ENCODE measurements around the gene KCTD13. TPM values are rescaled to one million over a fixed set of nuclear protein-coding genes. Genes with fewer than 3 reads are reported as not detected.

The KCTD13 gene
- total and polyA plus RNA-seq, 4 donors, result 5.3 to 31.4 (median 22.9) TPM

DNA sequence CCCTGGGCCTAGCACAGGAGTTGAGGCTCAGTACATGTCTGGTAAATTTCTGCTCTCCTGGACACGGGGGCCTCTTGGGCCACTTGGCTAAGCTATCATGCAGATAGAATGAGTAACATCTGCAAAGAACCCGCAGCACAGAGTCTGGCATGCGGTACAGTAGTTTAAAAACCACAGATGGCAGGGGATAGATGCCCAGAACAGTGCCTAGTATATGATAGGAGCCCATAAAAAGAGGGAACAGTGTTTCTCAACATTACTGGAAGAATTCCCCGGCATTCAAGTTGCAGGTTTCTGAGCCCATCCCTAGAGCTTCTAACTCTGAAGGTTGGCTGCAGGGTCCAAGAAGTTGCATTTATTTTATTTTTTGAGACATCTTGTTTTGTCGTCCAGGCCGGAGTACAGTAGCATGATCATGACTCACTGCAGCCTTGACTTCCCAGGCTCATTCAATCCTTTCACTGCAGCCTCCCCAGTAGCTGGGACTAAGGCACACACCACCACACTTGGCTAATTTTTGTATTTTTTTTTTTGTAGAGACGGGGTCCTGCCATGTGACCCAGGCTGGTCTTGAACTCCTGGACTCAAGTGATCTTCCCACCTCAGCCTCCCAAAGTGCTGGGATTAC, 68.8 kb downstream of the KCTD13 start:
- Histone ChIP-seq H3K9me3 (ENCODE audit: control insufficient read depth, low read length) (no peaks in the 10 kb centered on the region), H3K4me1 (ENCODE audit: control insufficient read depth in 1 of 2, insufficient read depth in 2 of 2, low read length in 2 of 2) (peaks cover 0 to 2% of the 10 kb centered on the region in 2 donors), H3K4me3 (ENCODE audit: low read length in 2 of 2) (no peak overlapping the region), H3K36me3 (ENCODE audit: control insufficient read depth in 1 of 2, insufficient read depth in 2 of 2, low read length in 1 of 2) (no peaks in the 10 kb centered on the region), H3K27me3 (ENCODE audit: control insufficient read depth in 1 of 2, insufficient read depth in 2 of 2, low read length in 1 of 2) (no peaks in the 10 kb centered on the region), H3K27ac (ENCODE audit: low read depth in 1 of 2, low read length in 2 of 2) (no peak overlapping the region)
- WGBS, 2 donors, result 71 to 76% methylated on average over 7 of the region's 7 CpGs
- ATAC-seq (ENCODE audit: low FRiP score) (no peak), DNase-seq (no peak)
- intact Hi-C loops (cut with DNase I), result no loop called here

Other genes starting within 250 kb of the KCTD13 start
- 1 to 10 TPM; 1.6 to 4.4 TPM for gene QPRT, start 247.0 kb downstream of the KCTD13 start, total RNA-seq
- gene QPRT, start 247.0 kb downstream of the KCTD13 start, polyA plus RNA-seq, result 1 to 10 TPM in 1 of 2 donors, under 1 TPM in 1; 0.61 to 6.1 TPM
- gene C16orf54, start 180.2 kb downstream of the KCTD13 start, total RNA-seq, result 1 to 10 TPM; 2.6 to 3.1 TPM
- 1 to 10 TPM in 1 of 2 donors, under 1 TPM in 1; 0.28 to 1.1 TPM for gene C16orf54, start 180.2 kb downstream of the KCTD13 start, polyA plus RNA-seq
- gene ZG16, start 148.0 kb downstream of the KCTD13 start, total RNA-seq, result under 1 TPM in 1 of 2 donors, not detected in 1; 0.12 TPM
- 10 to 100 TPM in 1 of 2 donors, 1 to 10 TPM in 1; 4.3 to 23.9 TPM for gene ZG16, start 148.0 kb downstream of the KCTD13 start, polyA plus RNA-seq
- gene KIF22, start 135.5 kb downstream of the KCTD13 start, total RNA-seq, result 10 to 100 TPM in 1 of 2 donors, 1 to 10 TPM in 1; 7.4 to 13.0 TPM
- 10 to 100 TPM; 10.6 to 41.4 TPM for gene KIF22, start 135.5 kb downstream of the KCTD13 start, polyA plus RNA-seq
- gene MAZ, start 119.7 kb downstream of the KCTD13 start, total RNA-seq, result 100 to 1,000 TPM; 109 to 127 TPM
- gene MAZ, start 119.7 kb downstream of the KCTD13 start, polyA plus RNA-seq, result 100 to 1,000 TPM; 112 to 121 TPM
- 10 to 100 TPM; 10.9 to 30.6 TPM for gene PRRT2, start 114.0 kb downstream of the KCTD13 start, total RNA-seq
- gene PRRT2, start 114.0 kb downstream of the KCTD13 start, polyA plus RNA-seq, result 10 to 100 TPM in 1 of 2 donors, 1 to 10 TPM in 1; 5.3 to 36.6 TPM
- 10 to 100 TPM; 14.9 to 29.7 TPM for gene PAGR1, start 110.1 kb downstream of the KCTD13 start, total RNA-seq
- gene PAGR1, start 110.1 kb downstream of the KCTD13 start, polyA plus RNA-seq, result 10 to 100 TPM; 24.2 to 85.3 TPM
- gene MVP, start 105.8 kb downstream of the KCTD13 start, total RNA-seq, result 100 to 1,000 TPM; 138 to 184 TPM
- 100 to 1,000 TPM in 1 of 2 donors, 10 to 100 TPM in 1; 76.8 to 186 TPM for gene MVP, start 105.8 kb downstream of the KCTD13 start, polyA plus RNA-seq
- 10 to 100 TPM; 63.6 to 81.1 TPM for gene CDIPT, start 63.0 kb downstream of the KCTD13 start, total RNA-seq
- gene CDIPT, start 63.0 kb downstream of the KCTD13 start, polyA plus RNA-seq, result 10 to 100 TPM; 60.9 to 98.0 TPM
- 1 to 10 TPM in 1 of 2 donors, under 1 TPM in 1; 0.71 to 1.4 TPM for gene SEZ6L2, start 26.7 kb downstream of the KCTD13 start, total RNA-seq
- under 1 TPM; 0.56 to 0.63 TPM for gene SEZ6L2, start 26.7 kb downstream of the KCTD13 start, polyA plus RNA-seq
- gene ASPHD1, start 25.7 kb downstream of the KCTD13 start, total RNA-seq, result under 1 TPM; 0.39 to 0.48 TPM
- under 1 TPM in 1 of 2 donors, not detected in 1; 0.46 TPM for gene ASPHD1, start 25.7 kb downstream of the KCTD13 start, polyA plus RNA-seq
- 100 to 1,000 TPM in 1 of 2 donors, 10 to 100 TPM in 1; 88.0 to 115 TPM for gene TMEM219, start 35.9 kb upstream of the KCTD13 start, total RNA-seq
- 100 to 1,000 TPM; 189 to 244 TPM for gene TMEM219, start 35.9 kb upstream of the KCTD13 start, polyA plus RNA-seq
- 10 to 100 TPM; 37.5 to 57.7 TPM for gene TAOK2, start 47.6 kb upstream of the KCTD13 start, total RNA-seq
- 10 to 100 TPM in 1 of 2 donors, 1 to 10 TPM in 1; 7.6 to 24.2 TPM for gene TAOK2, start 47.6 kb upstream of the KCTD13 start, polyA plus RNA-seq
- gene HIRIP3, start 69.4 kb upstream of the KCTD13 start, total RNA-seq, result 1 to 10 TPM; 7.9 to 8.8 TPM
- 10 to 100 TPM; 13.3 to 23.6 TPM for gene HIRIP3, start 69.4 kb upstream of the KCTD13 start, polyA plus RNA-seq
- gene INO80E, start 70.0 kb upstream of the KCTD13 start, total RNA-seq, result 10 to 100 TPM; 46.1 to 73.1 TPM
- gene INO80E, start 70.0 kb upstream of the KCTD13 start, polyA plus RNA-seq, result 100 to 1,000 TPM in 1 of 2 donors, 10 to 100 TPM in 1; 51.0 to 108 TPM
- 1 to 10 TPM in 1 of 2 donors, under 1 TPM in 1; 0.23 to 1.8 TPM for gene DOC2A, start 84.8 kb upstream of the KCTD13 start, total RNA-seq
- gene DOC2A, start 84.8 kb upstream of the KCTD13 start, polyA plus RNA-seq, result under 1 TPM in 1 of 2 donors, not detected in 1; 0.08 TPM
- not detected for gene C16orf92, start 97.0 kb upstream of the KCTD13 start, total RNA-seq
- not detected for gene C16orf92, start 97.0 kb upstream of the KCTD13 start, polyA plus RNA-seq
- not detected for gene TLCD3B, start 105.0 kb upstream of the KCTD13 start, total RNA-seq
- gene TLCD3B, start 105.0 kb upstream of the KCTD13 start, polyA plus RNA-seq, result not detected
- 100 to 1,000 TPM; 791 to 861 TPM for gene ALDOA, start 139.5 kb upstream of the KCTD13 start, total RNA-seq
- 100 to 1,000 TPM; 494 to 621 TPM for gene ALDOA, start 139.5 kb upstream of the KCTD13 start, polyA plus RNA-seq
- 10 to 100 TPM; 50.2 to 51.0 TPM for gene PPP4C, start 149.8 kb upstream of the KCTD13 start, total RNA-seq
- gene PPP4C, start 149.8 kb upstream of the KCTD13 start, polyA plus RNA-seq, result 10 to 100 TPM; 58.0 to 70.3 TPM
- 1 to 10 TPM in 1 of 2 donors, under 1 TPM in 1; 0.62 to 1.4 TPM for gene TBX6, start 165.7 kb upstream of the KCTD13 start, total RNA-seq
- 1 to 10 TPM in 1 of 2 donors, not detected in 1; 1.7 TPM for gene TBX6, start 165.7 kb upstream of the KCTD13 start, polyA plus RNA-seq
- 10 to 100 TPM; 66.0 to 90.3 TPM for gene YPEL3, start 170.0 kb upstream of the KCTD13 start, total RNA-seq
- gene YPEL3, start 170.0 kb upstream of the KCTD13 start, polyA plus RNA-seq, result 100 to 1,000 TPM in 1 of 2 donors, 10 to 100 TPM in 1; 94.2 to 240 TPM
- gene GDPD3, start 187.3 kb upstream of the KCTD13 start, total RNA-seq, result 10 to 100 TPM in 1 of 2 donors, 1 to 10 TPM in 1; 6.0 to 18.1 TPM
- gene GDPD3, start 187.3 kb upstream of the KCTD13 start, polyA plus RNA-seq, result 10 to 100 TPM in 1 of 2 donors, 1 to 10 TPM in 1; 2.1 to 22.8 TPM
- gene MAPK3, start 197.0 kb upstream of the KCTD13 start, total RNA-seq, result 100 to 1,000 TPM in 1 of 2 donors, 10 to 100 TPM in 1; 95.0 to 138 TPM
- 100 to 1,000 TPM; 110 to 135 TPM for gene MAPK3, start 197.0 kb upstream of the KCTD13 start, polyA plus RNA-seq